Stomach (tissue), 9 donors: ENCODE results near the gene FAM241B. TPM values are rescaled to one million over a fixed set of nuclear protein-coding genes. Genes with fewer than 3 reads are reported as not detected.
A peak's percentile ranks its signal among the peaks of the same experiment; 100 is the strongest.

Experiments used
- DNase-seq, 2 donors: peaks; one replicate each; pipeline versions ENCODE4 v3.0.0 to v3.0.0-alpha.2; 2013 to 2019
- H3K27ac ChIP-seq, 5 donors: fragments of 200-600 bp in 4 of 5; sonication (generic) in 4 of 5; one replicate each; pipeline ENCODE4 v1.5.1; 2013 to 2019; ENCODE audit warnings: mild to moderate bottlenecking in 1 of 5, moderate library complexity in 1 of 5
- H3K27me3 ChIP-seq, 3 donors: fragments of 200-600 bp; sonication (generic); one replicate each; pipeline ENCODE4 v1.5.1; 2017 to 2019; ENCODE audit warnings: mixed run types in 1 of 3
- H3K36me3 ChIP-seq, 4 donors: fragments of 200-600 bp; sonication (generic); 1 replicate in 3 of 4; 2 replicates in 1 of 4; pipeline ENCODE4 v1.5.1; 2016 to 2019
- H3K4me1 ChIP-seq, 4 donors: fragments of 200-600 bp; sonication (generic); one replicate each; pipeline ENCODE4 v1.5.1; 2016 to 2019
- H3K4me3 ChIP-seq, 4 donors: fragments of 200-600 bp; sonication (generic) in 3 of 4; one replicate each; pipeline ENCODE4 v1.5.1; 2016 to 2019; ENCODE audit warnings: mild to moderate bottlenecking in 1 of 4
- H3K9me3 ChIP-seq, 4 donors: fragments of 200-600 bp; sonication (generic); one replicate each; pipeline ENCODE4 v1.5.1; 2016 to 2019
- CTCF ChIP-seq, 7 experiments: fragments of 450-650 bp in 4 of 7; fragments of 200-600 bp in 3 of 7; sonication (generic) in 3 of 7; IDR thresholded peaks; one replicate each; pipeline ENCODE4 v1.5.1; 2016 to 2019; ENCODE audit warnings: antibody characterized with exemption in 7 of 7, control low read depth in 2 of 7, mild to moderate bottlenecking in 1 of 7
- EP300 ChIP-seq: sonication (generic); formaldehyde crosslinking; IDR thresholded peaks from one replicate; pipeline ENCODE4 v1.6.1; 2017; ENCODE audit warnings: antibody characterized with exemption
- POLR2A ChIP-seq, 4 donors: fragments of 450-650 bp; IDR thresholded peaks; one replicate each; pipeline ENCODE4 v1.6.1; 2016; ENCODE audit warnings: antibody characterized with exemption in 4 of 4, control low read depth in 2 of 4, mild to moderate bottlenecking in 1 of 4, moderate library complexity in 1 of 4
- POLR2AphosphoS5 ChIP-seq, 3 donors: sonication (generic); formaldehyde crosslinking; IDR thresholded peaks; one replicate each; pipeline ENCODE4 v1.6.1; 2016; ENCODE audit warnings: antibody characterized with exemption in 3 of 3
- WGBS, 5 donors: extraction: QIAGEN DNeasy Blood & Tissue Kit in 3 of 5; methylation state at CpG; one replicate each; pipeline versions ENCODE4 v1.1.5 to v1.1.7; 2013 to 2018; 5-methylcytosine and 5-hydroxymethylcytosine counted together
- intact Hi-C: fragments of 100-400 bp; cut with DNase I; formaldehyde crosslinking; loops from one replicate; pipeline ENCODE4 v1.15.1; 2023; ENCODE audit warnings: low total_unique reads
- polyA plus RNA-seq, 3 donors: library from polyadenylated mRNA; stranded (reverse); fragments of 200-250 nt; gene quantifications; one replicate each; pipeline ENCODE4 v1.2.3, GENCODE V29; 2013
- total RNA-seq, 5 donors: library from RNA; depleted of rRNA; stranded (reverse); fragments of >200 nt; gene quantifications; one replicate each; pipeline versions ENCODE4 v1.1.0 to v1.2.3, GENCODE V29; 2014 to 2016
- donor health status: healthy with polysubstance abuse.
- donor health status: Bipolar disorder and iron deficiency.
- donor health status: healthy.

The FAM241B gene
- total and polyA plus RNA-seq, 8 donors: 0.55 to 7.4 (median 4.0) TPM; not detected in 3

DNA sequence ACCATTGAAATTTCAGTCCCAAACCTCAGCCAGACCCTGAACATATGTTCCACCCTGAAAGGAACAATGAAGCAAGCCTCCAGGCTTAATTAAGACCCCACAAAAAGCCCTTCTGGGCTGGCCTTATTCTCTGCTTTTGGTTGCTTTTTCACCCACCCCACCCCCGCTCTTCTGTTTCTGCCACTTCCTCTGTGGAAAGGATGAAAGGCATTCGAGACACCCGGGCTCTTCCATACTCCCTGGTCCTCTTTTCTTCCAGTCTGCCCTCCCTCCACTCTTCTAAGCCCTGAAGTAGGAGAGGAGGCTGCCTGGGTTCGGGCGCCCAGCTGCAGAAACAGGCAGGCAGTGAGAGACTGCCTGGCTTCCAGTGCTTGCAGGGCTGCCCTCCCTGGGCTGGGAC, 9.4 kb upstream of the FAM241B start:
- no peak for DNase-seq

DNA sequence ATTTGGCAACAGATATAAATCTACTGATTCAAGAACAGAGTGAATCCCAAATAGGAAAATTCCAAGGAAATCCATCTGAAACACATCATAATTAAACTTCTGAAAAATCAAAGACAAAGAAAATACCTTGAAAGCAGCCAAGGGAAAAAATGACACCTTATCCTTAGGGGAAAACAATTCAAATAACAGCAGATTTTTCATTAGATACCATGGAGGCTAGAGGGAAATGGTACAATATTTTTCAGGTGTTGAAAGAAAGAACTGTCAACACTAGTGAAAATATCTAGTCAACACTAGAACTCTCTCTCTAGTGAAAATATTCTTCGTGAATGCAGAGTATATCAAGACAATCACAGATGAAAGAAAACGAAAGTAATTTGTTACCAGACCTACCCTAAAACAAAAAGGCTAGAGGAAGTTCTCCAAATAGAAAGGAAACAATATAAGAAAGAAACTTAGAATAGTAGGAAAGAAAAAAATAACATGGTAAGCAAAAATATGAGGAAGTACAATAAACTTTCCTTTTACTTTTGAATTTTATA, 5.7 kb upstream of the FAM241B start:
- intact Hi-C loops: no loop called here
- WGBS, 5 donors: 39 to 50% (median 48%) methylated on average over 2 of the region's 2 CpGs
- no peak for TF ChIP-seq POLR2AphosphoS5 (IDR thresholded peaks at IDR 0.05)
- Histone ChIP-seq H3K27ac (no peak overlapping the region), H3K4me1 (peaks cover 0 to 3% (median 1%) of the 10 kb centered on the region in 4 donors), H3K36me3 (no peaks in the 10 kb centered on the region), H3K4me3 (no peak overlapping the region), H3K27me3 (peaks cover 0 to 25% (median 3%) of the 10 kb centered on the region in 3 donors), H3K9me3 (no peaks in the 10 kb centered on the region)
- no peak for DNase-seq

More for the DNA sequence above, 9.4 kb upstream of the FAM241B start:
- H3K9me3 ChIP-seq: no peaks in the 10 kb centered on the region
- no peak overlapping the region for H3K27ac ChIP-seq
- H3K4me1 ChIP-seq: no peaks in the 10 kb centered on the region
- TF ChIP-seq CTCF (IDR thresholded peaks at IDR 0.05) (no peak), POLR2AphosphoS5 (IDR thresholded peaks at IDR 0.05) (no peak), POLR2A (IDR thresholded peaks at IDR 0.05) (no peak), EP300 (no peak)
- intact Hi-C loops: no loop called here
- peaks cover 0 to 16% (median 3%) of the 10 kb centered on the region in 3 donors for H3K27me3 ChIP-seq
- H3K36me3 ChIP-seq: no peaks in the 10 kb centered on the region
- 54 to 56% (median 55%) methylated on average over 5 of the region's 5 CpGs for WGBS, 5 donors
- no peak overlapping the region for H3K4me3 ChIP-seq

GRCh38 chr10:69626826-69627225, 3.2 kb upstream of the FAM241B start:
- DNase-seq: no peak
- TF ChIP-seq CTCF (IDR thresholded peaks at IDR 0.05) (no peak), POLR2A (IDR thresholded peaks at IDR 0.05) (no peak), EP300 (no peak), POLR2AphosphoS5 (IDR thresholded peaks at IDR 0.05) (no peak)
- intact Hi-C loops: no loop called here

DNA sequence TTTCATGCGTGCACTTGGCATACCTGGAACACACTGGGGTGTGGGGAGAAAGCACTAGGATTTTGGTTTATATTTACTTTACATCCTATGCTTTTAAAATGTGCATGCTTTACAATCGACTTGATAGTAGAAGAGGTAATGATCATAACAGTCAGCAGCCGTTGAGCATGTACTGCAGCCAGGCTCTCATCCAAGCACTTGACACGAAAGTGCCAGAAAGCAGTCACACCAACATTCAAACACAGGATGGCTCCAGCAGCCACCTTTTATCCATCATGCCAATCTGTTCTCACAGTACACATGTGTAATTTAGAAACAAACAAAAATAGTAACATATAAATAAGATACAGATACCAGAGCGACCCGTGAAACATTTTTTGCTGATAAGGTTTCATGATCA, 1.2 kb upstream of the FAM241B start:
- Histone ChIP-seq H3K36me3 (peaks cover 0 to 13% (median 5%) of the 10 kb centered on the region in 4 donors), H3K27me3 (peaks cover 0 to 29% (median 13%) of the 10 kb centered on the region in 3 donors), H3K4me3 (no peak overlapping the region), H3K27ac (no peak overlapping the region), H3K9me3 (no peaks in the 10 kb centered on the region), H3K4me1 (peaks cover 3 to 23% (median 18%) of the 10 kb centered on the region in 4 donors)
- 43 to 65% (median 45%) methylated on average over 6 of the region's 6 CpGs for WGBS, 5 donors
- DNase-seq: peak in 1 of 2 donors; percentile 17
- TF ChIP-seq POLR2A (IDR thresholded peaks at IDR 0.05) (no peak), EP300 (no peak), POLR2AphosphoS5 (IDR thresholded peaks at IDR 0.05) (no peak), CTCF (IDR thresholded peaks at IDR 0.05) (no peak)
- intact Hi-C loops: no loop called here

More at GRCh38 chr10:69626826-69627225, 3.2 kb upstream of the FAM241B start:
- Histone ChIP-seq H3K27me3 (peaks cover 0 to 29% (median 13%) of the 10 kb centered on the region in 3 donors), H3K4me1 (peaks cover 3 to 23% (median 18%) of the 10 kb centered on the region in 4 donors), H3K4me3 (no peak overlapping the region), H3K36me3 (no peaks in the 10 kb centered on the region), H3K27ac (no peak overlapping the region), H3K9me3 (no peaks in the 10 kb centered on the region)

GRCh38 chr10:69629519-69629896, 539 bp upstream of the FAM241B start:
- 44 to 73% (median 57%) methylated on average over 1 to 2 of the region's 2 CpGs for WGBS, 5 donors
- Histone ChIP-seq H3K36me3 (peaks cover 0 to 16% (median 5%) of the 10 kb centered on the region in 4 donors), H3K27ac (peak overlapping the region in 3 of 5 donors; percentile 54 to 79 (median 73)), H3K4me3 (peak overlapping the region; percentile 59 to 79 (median 70)), H3K9me3 (no peaks in the 10 kb centered on the region), H3K27me3 (peaks cover 0 to 29% (median 13%) of the 10 kb centered on the region in 3 donors), H3K4me1 (peaks cover 3 to 23% (median 18%) of the 10 kb centered on the region in 4 donors)
- DNase-seq: no peak
- TF ChIP-seq EP300 (no peak), POLR2A (IDR thresholded peaks at IDR 0.05) (no peak), CTCF (IDR thresholded peaks at IDR 0.05) (no peak), POLR2AphosphoS5 (IDR thresholded peaks at IDR 0.05) (no peak)
- intact Hi-C loops: no loop called here
